K562 (cell line): Measurements from ENCODE around the gene KLB. TPM values are rescaled to one million over a fixed set of nuclear protein-coding genes. Genes with fewer than 3 reads are reported as not detected.
A peak's percentile ranks its signal among the peaks of the same experiment; 100 is the strongest.

Experiments used
- ARID2 ChIP-seq: fragments of 450-650 bp; IDR thresholded peaks from 2 replicates; pipeline ENCODE4 v1.6.1; 2017; ENCODE audit warnings: antibody characterized with exemption, mild to moderate bottlenecking
- CREB1 ChIP-seq, 2 experiments: sonication (generic) in 1 of 2; formaldehyde crosslinking in 1 of 2; IDR thresholded peaks; 2 replicates each; pipeline versions ENCODE4 v1.6.1 to v1.8.0; 2012 to 2022; ENCODE audit warnings: inconsistent platforms in 1 of 2, mild to moderate bottlenecking in 1 of 2, missing genetic modification reagents in 1 of 2, moderate library complexity in 1 of 2
- CREB3L1 ChIP-seq: fragments of 450-650 bp; IDR thresholded peaks from 2 replicates; pipeline ENCODE4 v1.6.1; 2014; ENCODE audit warnings: low read depth, mild to moderate bottlenecking, moderate library complexity, borderline replicate concordance
- DNMT1 ChIP-seq: fragments of 450-650 bp; IDR thresholded peaks from 2 replicates; pipeline ENCODE4 v1.6.1; 2016; ENCODE audit warnings: antibody characterized with exemption, mild to moderate bottlenecking
- E2F5 ChIP-seq: sonication (generic); formaldehyde crosslinking; IDR thresholded peaks from 2 replicates; pipeline ENCODE4 v1.8.0; 2022; ENCODE audit warnings: mild to moderate bottlenecking, missing genetic modification reagents
- ELF1 ChIP-seq: fragments of 200-800 bp; sonication (Bioruptor generic); IDR thresholded peaks from 2 replicates; pipeline ENCODE4 v1.6.1; 2016; ENCODE audit warnings: missing genetic modification characterization, missing compliant biosample characterization
- LCOR ChIP-seq: sonication (generic); formaldehyde crosslinking; IDR thresholded peaks from 2 replicates; pipeline ENCODE4 v1.8.0; 2022; ENCODE audit warnings: mild to moderate bottlenecking, missing genetic modification reagents
- NBN ChIP-seq: fragments of 450-650 bp; IDR thresholded peaks from 2 replicates; pipeline ENCODE4 v1.6.1; 2016; ENCODE audit warnings: low read depth, mild to moderate bottlenecking
- NCOA6 ChIP-seq: fragments of 450-650 bp; IDR thresholded peaks from 2 replicates; pipeline ENCODE4 v1.6.1; 2017; ENCODE audit warnings: mild to moderate bottlenecking
- PHB ChIP-seq: fragments of 250-450 bp; sonication (Bioruptor Pico); IDR thresholded peaks from 2 replicates; pipeline ENCODE4 v1.5.0; 2021
- PURB ChIP-seq: sonication (generic); formaldehyde crosslinking; IDR thresholded peaks from 2 replicates; pipeline ENCODE4 v1.9.0; 2021; ENCODE audit warnings: low read depth, mild to moderate bottlenecking, missing genetic modification reagents
- RUNX1 ChIP-seq: sonication (generic); IDR thresholded peaks from 2 replicates; pipeline ENCODE4 v1.6.1; 2016; ENCODE audit warnings: antibody characterized with exemption, low read depth
- TFE3 ChIP-seq: fragments of 450-650 bp; formaldehyde crosslinking; IDR thresholded peaks from 2 replicates; pipeline ENCODE4 v1.4.0; 2020; ENCODE audit warnings: mild to moderate bottlenecking, mixed read lengths
- THAP7 ChIP-seq: fragments of 250-450 bp; sonication (Bioruptor Pico); IDR thresholded peaks from 2 replicates; pipeline ENCODE4 v1.5.0; 2021
- XRCC3 ChIP-seq: fragments of 450-650 bp; IDR thresholded peaks from 2 replicates; pipeline ENCODE4 v1.6.1; 2017; ENCODE audit warnings: mild to moderate bottlenecking, moderate library complexity
- YY1 ChIP-seq, 3 experiments: IDR thresholded peaks; 2 replicates each; pipeline ENCODE4 v1.6.1; 2011; ENCODE audit warnings: low read length in 2 of 3, mild to moderate bottlenecking in 2 of 3, moderate library complexity in 2 of 3, borderline replicate concordance in 1 of 3, control low read depth in 1 of 3, low read depth in 1 of 3; ENCODE audit not compliant: insufficient read depth in 3 of 3, insufficient replicate concordance in 2 of 3, control insufficient read depth in 1 of 3, insufficient read length in 1 of 3; ENCODE audit errors: extremely low read depth in 1 of 3
- ZNF311 ChIP-seq: fragments of 250-450 bp; sonication (Bioruptor Pico); IDR thresholded peaks from 2 replicates; pipeline ENCODE4 v1.4.0; 2020; ENCODE audit warnings: mild to moderate bottlenecking, moderate library complexity
- ZNF444 ChIP-seq: fragments of 250-450 bp; sonication (Bioruptor Pico); IDR thresholded peaks from 2 replicates; pipeline ENCODE4 v1.4.0; 2020; ENCODE audit warnings: mild to moderate bottlenecking, moderate library complexity
- ZZZ3 ChIP-seq: fragments of 450-650 bp; IDR thresholded peaks from 2 replicates; pipeline ENCODE4 v1.6.1; 2016; ENCODE audit warnings: antibody characterized with exemption, mild to moderate bottlenecking, moderate library complexity
- polyA plus RNA-seq, 8 experiments: library from polyadenylated mRNA; depleted of rRNA in 4 of 8; stranded (reverse) in 5 of 8; unstranded in 3 of 8; fragments of >200 nt; fragmentation: Nextera tagmentation in 2 of 8; fragmentation: Illumina TruSeq in 1 of 8; extraction: Ambion mirVana in 2 of 8; extraction: Trizol in 1 of 8; gene quantifications; 2 replicates each; pipeline versions ENCODE4 v1.2.1 to v1.2.3, GENCODE V29; 2011 to 2014; ENCODE audit warnings: inconsistent platforms in 1 of 8, missing spikeins in 1 of 8
- total RNA-seq, 7 experiments: library from RNA; depleted of rRNA in 6 of 7; stranded (reverse); fragments of >200 nt in 6 of 7; fragmentation: Illumina TruSeq in 2 of 7; extraction: Trizol in 2 of 7; gene quantifications; 2 replicates each; pipeline versions ENCODE4 v1.2.1 to v1.2.3, GENCODE V29; 2011 to 2021; ENCODE audit warnings: low replicate concordance in 1 of 7

Gene KLB
- total and polyA plus RNA-seq, 9 of the 15 experiments (the other 6 are each of a cell fraction or from before 2014, with no cell fraction given) = 0.04 to 0.13 TPM; not detected in 7

GRCh38 chr4:39458505-39459300, 52.0 kb downstream of the KLB start, which contains the start of the genes LIAS and RPL9 (continued):
- no peak for TF ChIP-seq TFE3
- TF ChIP-seq NCOA6 = peak; percentile 99
- peak; percentile 100 for TF ChIP-seq CREB1 (IDR thresholded peaks at IDR 0.05)
- peak; percentile 100 for TF ChIP-seq CREB1 (CRISPR knock-in tag; IDR thresholded peaks at IDR 0.05)
- TF ChIP-seq ZNF444 (CRISPR knock-in tag) = no peak
- TF ChIP-seq RUNX1 = no peak
- 0 out of 2 replicates have a peak, but pooled peaks have one; percentile 35 for TF ChIP-seq PHB
- TF ChIP-seq YY1 (IDR thresholded peaks at IDR 0.05; ENCODE audit: borderline replicate concordance in 1 of 3, control insufficient read depth in 1 of 3, extremely low read depth in 1 of 3, insufficient read depth in 3 of 3, insufficient read length in 1 of 3, insufficient replicate concordance in 2 of 3, low read depth in 1 of 3, low read length in 2 of 3) = peak; percentile 53 to 87 (median 67)
- TF ChIP-seq E2F5 (CRISPR knock-in tag) = 0 out of 2 replicates have a peak, but pooled peaks have one; percentile 62
- no peak for TF ChIP-seq THAP7
- peak; percentile 47; the same call in 1 of the 2 replicates for TF ChIP-seq CREB3L1
- peak; percentile 98 for TF ChIP-seq NBN
- no peak for TF ChIP-seq PURB (CRISPR knock-in tag)
- peak; percentile 66; the same call in 1 of the 2 replicates for TF ChIP-seq DNMT1
- TF ChIP-seq ARID2 = peak; percentile 18; the same call in 1 of the 2 replicates
- 0 out of 2 replicates have a peak, but pooled peaks have one; percentile 3 for TF ChIP-seq ELF1
- TF ChIP-seq ZZZ3 = peak; percentile 99
- TF ChIP-seq ZNF311 (CRISPR knock-in tag) = no peak
- no peak for TF ChIP-seq XRCC3
- peak; percentile 48; the same call in 1 of the 2 replicates for TF ChIP-seq LCOR
